Measurements from ENCODE around the gene DGCR2.
"Not testable (repeated sequence)": the region's sequence is repeated elsewhere in the genome, so short reads cannot be mapped to it uniquely, and the experiment has no call there.

The DGCR2 gene

DNA sequence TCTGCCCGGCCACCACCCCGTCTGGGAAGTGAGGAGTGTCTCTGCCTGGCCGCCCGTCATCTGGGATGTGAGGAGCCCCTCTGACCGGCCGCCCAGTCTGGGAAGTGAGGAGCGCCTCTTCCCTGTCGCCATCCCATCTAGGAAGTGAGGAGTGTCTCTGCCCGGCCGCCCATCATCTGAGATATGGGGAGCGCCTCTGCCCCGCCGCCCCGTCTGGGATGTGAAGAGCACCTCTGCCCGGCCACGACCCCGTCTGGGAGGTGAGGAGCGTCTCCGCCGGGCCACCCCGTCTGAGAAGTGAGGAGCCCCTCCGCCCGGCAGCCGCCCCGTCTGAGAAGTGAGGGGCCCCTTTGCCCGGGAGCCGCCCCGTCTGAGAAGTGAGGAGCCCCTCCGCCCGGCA, 38.1 kb downstream of the DGCR2 start:
- DNase-seq (ENCODE audit: low read depth), result not testable (repeated sequence)

DNA sequence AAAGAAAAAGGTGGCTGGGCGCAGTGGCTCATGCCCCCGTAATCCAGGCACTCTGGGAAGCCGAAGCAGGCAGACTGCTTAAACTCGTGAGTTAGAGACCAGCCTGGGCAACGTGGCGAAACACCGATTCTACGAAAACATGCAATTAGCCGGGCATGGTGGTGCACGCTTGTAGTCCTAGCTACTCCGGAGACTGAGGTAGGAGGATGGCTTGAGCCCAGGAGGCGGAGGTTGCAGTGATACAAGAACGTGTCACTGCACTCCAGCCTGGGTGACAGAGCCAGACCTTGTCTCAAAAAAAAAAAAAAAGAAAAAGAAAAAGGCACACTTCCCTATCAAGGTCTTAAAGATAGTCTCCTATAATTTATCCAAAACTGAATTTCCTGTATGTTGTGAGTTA, 39.4 kb downstream of the DGCR2 start:
- no peak for DNase-seq (ENCODE audit: low read depth)

DNA sequence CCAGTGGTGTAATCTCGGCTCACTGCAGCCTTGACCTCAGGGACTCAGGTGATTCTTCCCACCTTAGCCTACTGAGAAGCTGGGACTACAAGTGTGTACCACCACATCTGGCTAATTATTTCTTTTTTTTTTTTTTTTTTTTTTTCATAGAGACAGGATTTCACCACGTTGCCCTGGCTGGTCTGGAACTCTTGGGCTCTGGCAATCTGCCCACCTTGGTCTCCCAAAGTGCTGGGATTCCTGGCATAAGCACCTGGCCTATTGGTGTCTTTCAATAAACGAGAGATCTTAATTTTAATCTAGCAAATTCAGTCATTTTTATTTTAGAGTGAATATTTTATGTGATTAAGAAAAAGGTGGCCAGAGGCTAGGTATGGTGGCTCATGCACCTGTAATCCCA, 40.1 kb downstream of the DGCR2 start:
- no peak for DNase-seq (ENCODE audit: low read depth)

DNA sequence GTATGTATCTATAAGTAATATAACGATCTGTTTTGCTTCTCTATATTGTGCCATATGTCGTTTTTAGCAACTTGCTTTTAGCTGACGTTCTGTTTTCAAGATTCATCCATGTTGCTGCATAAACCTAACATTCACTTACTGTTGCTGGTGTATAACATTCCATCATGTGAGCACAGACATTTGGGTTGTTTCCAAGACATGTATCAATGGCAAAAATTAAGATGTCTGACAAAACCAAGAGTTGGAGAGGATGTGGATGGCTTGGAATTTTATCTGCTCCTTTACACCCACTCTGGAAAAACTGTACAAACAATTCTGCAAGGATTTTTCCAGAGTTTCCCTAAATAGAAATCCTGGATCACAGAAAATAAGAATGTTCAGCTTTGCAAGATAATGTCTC, 40.9 kb downstream of the DGCR2 start:
- DNase-seq (ENCODE audit: low read depth), result no peak

DNA sequence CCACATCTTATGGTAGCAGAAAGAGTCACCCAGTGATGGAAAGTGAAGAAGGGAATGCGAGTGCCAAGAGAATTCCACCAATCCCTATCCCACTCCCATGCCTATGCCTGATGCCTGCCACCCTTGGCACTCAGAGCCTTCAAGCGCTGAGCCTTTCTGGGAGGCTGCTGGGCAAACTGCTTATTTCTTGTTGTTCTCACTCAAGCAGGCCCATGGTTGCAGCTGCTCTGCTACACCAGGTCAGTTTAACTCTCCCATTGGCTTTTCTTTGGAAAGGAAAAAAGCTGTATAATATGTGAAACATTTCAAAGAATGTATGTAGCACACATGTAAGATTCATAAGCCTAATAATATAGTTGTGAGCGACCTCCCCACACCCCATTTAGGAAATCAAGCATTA, 41.4 kb downstream of the DGCR2 start:
- DNase-seq (ENCODE audit: low read depth), result no peak

DNA sequence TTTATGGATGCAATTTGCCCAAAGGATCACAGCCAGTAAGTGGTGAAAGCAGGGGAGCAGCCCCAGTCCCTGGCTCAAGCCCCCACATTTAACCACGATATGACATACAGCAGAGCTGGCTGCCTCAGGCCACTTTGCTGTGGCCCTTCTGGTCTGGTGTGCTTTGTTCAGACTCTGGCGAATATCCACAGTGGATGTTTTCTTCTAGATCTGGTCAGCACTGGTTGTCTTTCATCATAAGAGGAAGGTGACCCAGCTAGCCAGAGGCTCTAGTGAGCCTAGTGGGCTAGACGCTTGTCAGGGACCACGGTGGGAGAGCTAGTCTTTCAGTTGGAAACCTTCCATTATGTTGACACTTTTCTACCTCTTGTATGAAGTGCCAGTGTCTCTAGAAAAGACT, 42.5 kb downstream of the DGCR2 start:
- no peak for DNase-seq (ENCODE audit: low read depth)

DNA sequence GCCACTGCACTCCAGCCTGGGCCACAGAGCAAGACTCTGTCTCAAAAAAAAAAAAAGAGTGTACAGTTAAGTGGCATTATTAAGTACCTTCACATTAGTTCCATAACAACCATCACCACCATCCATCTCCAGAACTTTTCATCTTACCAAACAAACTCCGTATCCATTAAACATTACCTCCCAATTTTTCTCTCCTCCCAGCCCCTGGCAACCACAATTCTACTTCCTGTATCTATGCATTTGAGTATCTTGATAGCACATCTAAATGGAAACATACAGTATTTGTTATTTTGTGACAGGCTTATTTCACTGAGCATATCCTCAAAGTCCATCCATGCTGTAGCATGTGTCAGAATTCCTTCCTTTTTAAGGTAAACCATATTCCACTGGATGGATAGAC, 46.8 kb downstream of the DGCR2 start:
- no peak for DNase-seq (ENCODE audit: low read depth)

DNA sequence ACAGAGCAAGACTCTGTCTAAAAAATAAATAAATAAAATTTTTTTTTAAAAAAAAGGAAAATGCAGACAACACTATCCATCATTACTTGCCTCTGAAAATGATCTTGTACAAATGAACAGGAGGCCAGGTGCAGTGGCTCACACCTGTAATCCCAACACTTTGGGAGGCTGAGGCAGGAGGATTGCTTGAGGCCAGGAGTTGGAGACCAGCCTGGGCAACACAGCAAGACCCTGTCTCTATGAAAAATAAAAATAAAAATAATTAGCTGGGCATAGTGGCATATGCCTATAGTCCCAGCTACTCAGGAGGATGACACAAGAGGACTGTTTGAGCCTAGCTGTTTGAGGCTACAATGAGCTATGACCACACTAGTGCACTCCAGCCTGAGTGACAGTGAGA, 49.4 kb downstream of the DGCR2 start:
- DNase-seq (ENCODE audit: low read depth), result not testable (repeated sequence)

DNA sequence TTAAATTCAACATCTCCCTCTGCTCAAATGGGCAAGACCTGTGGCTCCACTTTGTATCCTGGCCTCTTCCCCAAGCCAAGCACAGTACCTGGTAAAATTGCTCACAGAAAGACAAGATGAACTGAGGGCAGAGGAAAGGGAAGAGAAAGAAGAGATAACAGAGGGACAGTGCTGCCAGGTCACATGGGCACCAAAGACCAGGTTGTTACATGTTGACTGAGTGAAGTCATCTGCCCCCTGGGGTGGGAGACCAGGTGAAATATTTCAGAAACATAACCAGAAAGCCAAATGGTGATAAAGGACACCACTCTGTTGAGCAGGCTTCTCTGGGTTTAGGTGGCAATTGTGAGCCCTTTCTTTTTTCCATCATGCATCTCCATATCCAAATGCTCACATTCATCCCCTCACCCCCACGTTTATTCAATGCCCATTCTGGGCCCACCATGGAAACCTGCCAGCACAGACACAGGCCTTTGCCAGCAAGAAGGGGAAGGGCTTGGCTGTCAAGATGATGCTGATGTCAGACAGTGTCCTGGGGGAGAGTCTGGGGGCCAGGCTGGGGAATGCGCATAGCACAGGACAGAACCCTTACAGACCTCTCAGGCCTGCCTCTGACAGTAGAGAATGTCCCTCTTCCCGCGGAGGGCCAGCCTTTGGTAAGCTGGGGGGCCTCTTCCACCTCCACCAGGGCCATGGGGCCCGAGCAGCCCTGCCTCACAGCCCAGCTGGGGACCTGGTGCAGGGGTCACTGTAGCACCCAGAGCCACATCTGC, 51.6 kb downstream of the DGCR2 start:
- DNase-seq (ENCODE audit: low read depth), result no peak

DNA sequence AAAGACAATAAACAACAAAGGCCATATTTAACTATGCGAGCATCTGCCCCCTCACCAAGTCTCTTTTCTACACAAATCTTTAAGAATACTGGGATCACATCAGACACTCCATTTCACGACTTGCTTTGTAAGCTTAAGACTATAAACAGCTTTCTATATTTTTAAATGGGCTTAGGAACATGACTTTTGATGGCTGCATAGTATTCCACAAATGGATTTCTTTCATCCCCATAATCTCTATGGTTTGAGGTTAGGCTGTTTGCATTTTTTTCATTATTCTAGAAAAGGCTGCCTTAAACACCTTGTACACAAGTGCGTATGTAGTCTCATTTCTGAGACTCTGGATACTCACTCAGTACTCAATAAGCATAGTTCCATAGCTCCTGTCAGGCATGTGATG, 52.8 kb downstream of the DGCR2 start:
- DNase-seq (ENCODE audit: low read depth), result no peak

DNA sequence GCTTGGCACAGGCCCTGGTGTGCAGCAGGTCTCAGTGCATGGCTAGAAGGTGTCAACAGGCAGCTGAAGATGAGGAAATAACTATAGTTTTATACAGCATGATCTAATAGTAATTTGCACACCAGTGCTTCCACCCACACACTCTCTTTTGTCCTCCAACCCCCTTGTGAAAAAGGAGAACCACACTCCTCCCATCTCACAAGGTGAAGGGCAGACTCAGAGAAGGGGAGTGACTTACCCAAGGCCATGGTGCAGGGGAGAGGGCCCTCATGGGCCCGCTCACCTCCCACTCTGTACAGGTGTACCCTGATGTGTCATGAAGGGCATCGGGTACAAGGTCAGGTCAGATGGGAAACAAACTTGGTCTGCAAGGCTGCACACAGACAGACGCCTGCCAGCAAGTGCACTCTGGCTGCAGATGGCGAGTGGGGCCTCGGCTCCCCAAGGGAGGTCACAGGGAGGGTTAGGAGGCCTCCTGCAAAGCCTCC, 53.4 kb downstream of the DGCR2 start:
- no peak for DNase-seq (ENCODE audit: low read depth)

DNA sequence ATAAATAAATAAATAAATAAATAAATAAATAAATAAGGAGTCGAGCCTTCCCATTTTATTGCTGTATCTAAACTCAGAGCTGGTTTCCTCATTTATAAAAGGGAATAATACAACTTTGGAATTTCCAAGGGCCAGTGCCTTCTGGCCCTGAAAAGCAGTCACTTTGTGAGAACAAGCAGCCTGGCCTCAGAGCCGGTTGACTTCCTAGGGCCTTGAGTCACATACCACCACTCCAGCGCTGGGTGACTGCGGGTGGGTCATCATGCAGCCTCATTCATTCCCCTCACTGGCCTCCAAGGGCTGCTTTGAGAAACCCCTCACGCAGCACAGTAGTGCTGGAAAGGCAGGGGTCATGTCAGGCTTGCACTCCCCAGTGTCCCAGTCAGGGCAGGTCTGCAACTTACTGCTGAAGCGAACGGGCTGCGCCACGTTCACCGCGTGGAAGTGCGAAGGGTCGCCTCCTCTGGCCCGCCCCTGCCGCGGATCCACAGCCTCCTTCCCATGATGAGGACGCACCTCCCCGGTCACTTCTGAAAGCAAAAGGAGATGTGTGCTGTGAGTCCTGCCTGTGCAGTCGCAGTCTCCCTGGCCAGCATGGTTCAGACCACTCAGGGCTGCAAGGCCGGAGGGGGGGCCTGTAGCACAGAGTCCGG, 54.4 kb downstream of the DGCR2 start:
- no peak for DNase-seq (ENCODE audit: low read depth)

DNA sequence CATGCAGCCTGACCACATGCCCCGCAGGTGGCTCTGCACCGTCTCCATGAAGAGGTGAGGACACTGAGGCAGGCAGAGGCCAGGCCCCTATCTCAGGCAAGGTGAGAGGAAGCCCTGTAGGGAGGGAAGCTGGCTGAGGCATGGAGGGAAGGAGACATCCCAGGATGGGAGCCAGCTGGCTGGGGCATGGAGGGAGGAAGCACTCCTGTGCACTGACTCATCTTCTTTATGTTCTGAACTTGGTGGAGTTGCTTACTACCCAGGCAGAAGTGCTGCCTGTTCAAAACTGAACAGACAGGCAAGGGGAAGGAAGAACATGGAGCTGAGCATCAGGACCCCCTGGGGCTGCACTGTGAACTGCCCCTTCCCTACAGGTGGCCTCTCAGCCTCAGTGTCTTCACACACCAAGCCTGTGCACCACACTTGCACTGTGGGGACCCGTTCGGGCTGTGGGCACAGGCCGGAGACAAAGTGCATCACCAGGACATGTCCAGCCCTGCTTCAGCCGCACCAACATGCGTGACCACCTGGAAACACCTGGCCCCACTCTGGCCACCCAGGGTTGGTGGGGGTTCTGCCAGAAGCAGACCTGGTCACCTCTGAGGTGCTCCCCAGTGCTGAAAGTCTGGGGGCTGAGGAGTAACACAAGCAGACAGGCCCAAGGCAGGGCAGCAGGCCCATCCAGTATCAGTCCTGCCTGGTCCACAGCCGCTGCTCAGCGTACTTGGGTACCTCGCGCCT, 55.5 kb downstream of the DGCR2 start:
- peak; percentile 49 for DNase-seq (ENCODE audit: low read depth)

DNA sequence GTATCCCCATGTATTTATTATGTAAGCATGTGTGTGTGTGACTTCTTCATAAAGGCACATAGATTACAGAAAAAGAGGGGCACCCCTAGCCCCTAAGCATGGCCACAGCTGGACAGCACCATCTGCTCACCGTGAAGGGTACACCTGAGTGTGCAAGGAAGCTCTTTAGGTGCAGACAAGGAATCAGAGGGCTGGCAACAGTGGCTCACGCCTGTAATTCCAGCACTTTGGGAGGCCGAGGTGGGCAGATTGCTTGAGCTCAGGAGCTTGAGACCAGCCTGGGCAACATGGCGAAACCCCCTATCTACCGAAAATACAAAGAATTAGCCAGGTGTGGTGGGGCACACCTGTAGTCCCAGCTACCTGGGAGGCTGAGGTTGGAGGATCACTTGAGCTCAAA, 56.3 kb downstream of the DGCR2 start:
- DNase-seq (ENCODE audit: low read depth), result no peak

DNA sequence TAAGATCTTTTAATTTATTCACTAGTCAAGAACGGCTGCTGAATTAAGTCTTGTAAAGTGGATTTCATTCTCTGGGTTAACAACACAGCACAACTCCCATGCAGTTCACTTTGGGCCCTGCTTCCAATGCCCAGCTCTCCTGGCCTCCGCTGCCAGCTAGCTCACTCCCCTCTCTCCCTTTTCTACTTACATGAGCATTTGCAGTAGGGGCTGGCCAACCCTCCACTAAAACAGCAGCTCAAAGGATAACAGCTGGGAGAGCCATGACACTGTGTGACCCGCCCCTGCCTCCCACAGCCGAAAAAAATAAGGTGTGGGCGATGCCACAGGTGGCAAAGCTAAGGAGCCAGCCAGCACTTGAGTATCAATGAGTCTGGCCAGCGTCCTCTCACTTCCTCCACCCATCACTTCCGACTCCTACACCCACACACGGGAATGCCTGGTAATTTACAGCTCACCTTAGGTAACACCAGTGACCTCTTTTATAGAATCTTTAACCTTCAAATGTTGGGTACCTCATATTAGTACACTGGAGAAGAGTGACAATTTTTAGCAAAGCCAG, 56.8 kb downstream of the DGCR2 start:
- DNase-seq (ENCODE audit: low read depth), result no peak

DNA sequence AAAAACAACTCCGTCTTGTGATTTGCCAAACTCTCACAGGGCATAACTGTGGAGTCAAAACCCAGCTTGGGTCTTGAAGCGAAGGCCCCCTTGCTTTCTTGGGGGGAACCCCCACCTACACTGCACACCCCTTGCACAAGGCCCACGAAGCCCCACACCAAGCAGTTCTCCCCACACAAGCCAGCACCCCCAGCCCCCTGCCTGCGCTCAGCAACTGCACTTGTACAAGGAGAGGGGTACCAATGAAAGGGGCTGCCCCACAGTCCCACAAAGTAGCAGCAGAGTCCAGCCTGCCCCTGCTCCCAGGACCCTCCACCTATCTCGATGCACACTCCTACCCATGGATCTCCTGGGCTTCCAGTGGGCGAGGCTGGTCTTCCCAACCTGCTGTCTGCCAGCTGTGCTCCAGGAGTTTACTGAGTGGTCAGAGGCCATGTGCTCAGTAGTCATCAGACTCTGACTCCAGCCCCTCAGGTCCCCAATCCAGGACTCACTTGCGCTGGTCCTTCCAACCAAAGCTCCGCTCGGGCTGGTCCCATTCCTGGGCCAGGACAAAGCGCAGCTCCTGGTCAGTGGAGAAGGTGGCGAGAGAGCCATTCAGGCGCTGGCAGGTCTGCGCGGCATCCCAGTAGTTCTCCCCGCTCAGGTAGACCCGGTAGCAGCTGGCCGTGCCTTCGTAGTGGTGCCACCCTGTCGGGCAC, 57.7 kb downstream of the DGCR2 start:
- DNase-seq (ENCODE audit: low read depth), result no peak

DNA sequence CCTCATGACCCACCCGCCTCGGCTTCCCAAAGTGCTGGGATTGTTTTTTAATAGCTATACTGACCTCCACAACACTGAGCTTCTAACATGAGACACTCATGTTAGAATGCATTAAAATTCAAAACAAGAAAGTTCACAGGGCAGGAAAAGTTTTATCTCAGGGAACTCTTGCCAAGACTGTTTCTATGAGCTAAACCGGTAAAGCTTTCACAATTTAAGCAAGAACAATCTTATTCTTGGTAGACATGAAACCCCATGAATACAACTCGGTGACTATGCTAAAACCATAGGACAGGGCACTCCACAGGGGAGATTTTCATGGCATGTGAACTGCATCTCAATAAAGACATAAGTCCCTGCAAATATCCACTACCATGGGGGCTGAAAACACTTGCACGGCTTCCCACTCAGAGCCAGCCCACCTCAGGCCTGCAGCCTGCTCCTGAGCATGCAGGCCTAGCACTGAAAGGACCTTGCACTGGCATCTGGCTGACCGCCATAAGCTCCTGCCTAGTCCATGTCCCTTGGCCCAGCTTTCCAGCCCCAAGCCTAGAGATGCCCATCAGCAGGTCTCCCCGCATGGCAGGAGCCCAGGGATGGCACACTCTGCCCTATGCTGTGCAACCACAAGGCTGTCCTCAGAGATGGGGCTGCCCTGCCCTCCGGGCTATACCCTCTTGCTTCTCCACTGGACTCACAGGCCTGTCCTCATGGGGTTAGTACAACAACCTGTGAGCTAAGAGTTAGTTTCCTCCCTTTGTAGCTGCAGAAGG, 58.4 kb downstream of the DGCR2 start:
- DNase-seq (ENCODE audit: low read depth), result no peak

DNA sequence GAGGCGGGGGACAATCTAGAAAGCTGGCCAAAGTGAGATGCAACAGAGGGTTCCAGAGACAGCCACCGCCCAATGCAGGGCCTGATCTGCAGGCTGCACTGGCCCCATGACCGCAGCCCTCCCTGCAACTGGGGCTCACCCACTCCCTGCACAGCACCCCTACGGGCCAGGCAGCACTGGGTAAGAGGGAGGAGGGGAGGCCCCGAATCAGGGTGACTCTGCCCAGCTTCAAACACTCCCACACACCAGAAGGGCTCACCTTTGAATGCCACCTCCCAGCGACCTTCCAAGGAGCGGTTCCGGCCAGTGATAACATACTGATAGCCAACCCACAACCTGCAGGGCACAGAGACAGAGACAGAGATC, 59.3 kb downstream of the DGCR2 start:
- DNase-seq (ENCODE audit: low read depth), result no peak

DNA sequence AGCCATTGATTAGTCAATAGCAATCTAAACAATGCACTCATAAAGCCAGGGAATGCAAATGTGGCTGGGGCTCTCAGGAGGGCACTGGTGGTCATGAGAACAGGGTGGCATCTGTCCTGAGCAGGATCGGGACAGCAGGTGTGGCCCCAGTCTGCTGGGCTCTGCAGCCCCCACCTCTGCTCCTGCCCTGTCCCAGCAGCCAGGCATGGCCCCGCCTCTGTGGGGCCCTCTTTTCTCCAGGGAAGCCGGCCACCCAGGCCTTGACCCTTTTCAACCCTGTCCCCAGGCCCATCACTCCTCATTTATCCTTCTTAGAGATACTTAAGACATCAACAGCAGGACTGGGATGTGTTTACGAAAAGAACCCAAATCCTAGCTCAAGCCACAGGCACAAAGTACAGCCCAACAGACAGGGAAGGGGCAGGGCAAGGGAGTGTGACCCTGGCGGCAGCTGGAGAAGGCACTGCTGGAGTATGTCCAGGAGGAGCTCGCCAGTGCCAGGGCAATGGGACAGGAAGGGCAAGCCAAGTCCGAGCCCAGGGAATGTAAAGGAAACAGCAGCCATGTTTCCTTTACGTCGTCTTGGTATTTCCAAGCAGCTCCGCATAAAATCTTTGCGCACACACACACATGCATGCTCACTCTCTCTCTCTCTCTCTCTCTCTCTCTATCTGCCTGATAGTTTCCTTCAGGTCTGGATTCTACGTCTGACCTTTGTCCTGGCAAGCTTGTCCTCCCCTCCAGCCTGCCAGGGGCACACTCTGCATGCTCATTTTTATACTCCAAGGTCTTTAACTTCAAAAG, 59.9 kb downstream of the DGCR2 start:
- no peak for DNase-seq (ENCODE audit: low read depth)

DNA sequence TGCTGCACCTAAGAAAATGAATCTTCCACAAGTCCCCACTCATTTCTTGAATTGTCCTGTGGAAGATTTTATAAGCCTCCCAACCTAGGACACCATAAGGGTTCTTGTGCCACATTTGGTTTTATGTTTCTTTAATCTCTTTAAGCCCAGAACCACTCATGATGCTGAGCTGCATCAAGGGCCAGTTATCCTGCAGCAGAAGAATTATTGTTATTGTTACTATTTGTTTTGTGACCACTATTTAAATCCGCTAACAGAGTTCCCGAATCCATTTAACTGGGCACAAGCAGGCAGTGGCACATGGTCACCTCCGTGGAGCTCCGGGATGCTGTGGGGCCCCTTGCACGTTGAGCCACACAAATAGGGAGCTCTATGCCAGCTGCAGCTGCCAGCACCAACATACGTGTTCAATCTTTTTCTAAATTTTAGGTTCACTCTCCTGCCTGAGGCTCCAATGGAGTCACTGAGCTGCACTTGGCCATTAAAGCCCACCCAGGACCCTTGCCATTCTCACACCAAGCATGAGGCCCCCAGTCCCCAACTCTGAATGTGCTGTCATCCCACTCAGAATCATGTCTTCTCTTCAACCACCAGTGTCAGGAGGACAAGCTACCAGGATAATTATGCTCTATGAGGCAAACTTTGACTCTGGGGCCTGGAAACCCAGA, 60.6 kb downstream of the DGCR2 start:
- DNase-seq (ENCODE audit: low read depth), result no peak

All from fibroblast of gingiva (primary cell).